ENCODE data around the gene KLHL29.

KLHL29 gene

GRCh38 chr2:23657934-23658333 lies 273.0 kb downstream of the KLHL29 start:
- DNase-seq (ENCODE audit: low read depth in 2 of 2): no peak

- no peak for DNase-seq (ENCODE audit: low read depth in 2 of 2)
Observed at GRCh38 chr2:23658466-23658942, 273.5 kb downstream of the KLHL29 start.

GRCh38 chr2:23659328-23659727 lies 274.3 kb downstream of the KLHL29 start:
- DNase-seq (ENCODE audit: low read depth in 2 of 2): no peak

GRCh38 chr2:23659773-23660172 lies 274.8 kb downstream of the KLHL29 start:
- DNase-seq (ENCODE audit: low read depth in 2 of 2): no peak

- no peak for DNase-seq (ENCODE audit: low read depth in 2 of 2)
Observed at GRCh38 chr2:23660237-23660636, 275.3 kb downstream of the KLHL29 start.

GRCh38 chr2:23661276-23662050 lies 276.5 kb downstream of the KLHL29 start:
- no peak for DNase-seq (ENCODE audit: low read depth in 2 of 2)

GRCh38 chr2:23662466-23662865 lies 277.5 kb downstream of the KLHL29 start:
- DNase-seq (ENCODE audit: low read depth in 2 of 2): no peak

GRCh38 chr2:23662941-23663920 lies 278.3 kb downstream of the KLHL29 start:
- DNase-seq (ENCODE audit: low read depth in 2 of 2): no peak

- no peak for DNase-seq (ENCODE audit: low read depth in 2 of 2)
Observed at GRCh38 chr2:23664066-23664788, 279.2 kb downstream of the KLHL29 start.

- DNase-seq (ENCODE audit: low read depth in 2 of 2): no peak
Observed at GRCh38 chr2:23666241-23666979, 281.4 kb downstream of the KLHL29 start.

- no peak for DNase-seq (ENCODE audit: low read depth in 2 of 2)
Observed at GRCh38 chr2:23666980-23667357, 282.0 kb downstream of the KLHL29 start.

- no peak for DNase-seq (ENCODE audit: low read depth in 2 of 2)
Observed at GRCh38 chr2:23668756-23669304, 283.9 kb downstream of the KLHL29 start.

- DNase-seq (ENCODE audit: low read depth in 2 of 2): no peak
Observed at GRCh38 chr2:23669413-23670244, 284.6 kb downstream of the KLHL29 start.

GRCh38 chr2:23670245-23670592 lies 285.2 kb downstream of the KLHL29 start:
- DNase-seq (ENCODE audit: low read depth in 2 of 2): no peak

GRCh38 chr2:23673082-23673481 lies 288.1 kb downstream of the KLHL29 start:
- DNase-seq (ENCODE audit: low read depth in 2 of 2): no peak

- no peak for DNase-seq (ENCODE audit: low read depth in 2 of 2)
Observed at GRCh38 chr2:23673830-23674679, 289.1 kb downstream of the KLHL29 start.

GRCh38 chr2:23675506-23675905 lies 290.5 kb downstream of the KLHL29 start:
- no peak for DNase-seq (ENCODE audit: low read depth in 2 of 2)

- DNase-seq (ENCODE audit: low read depth in 2 of 2): no peak
Observed at GRCh38 chr2:23677836-23678235, 292.9 kb downstream of the KLHL29 start.

- no peak for DNase-seq (ENCODE audit: low read depth in 2 of 2)
Observed at GRCh38 chr2:23679044-23679443, 294.1 kb downstream of the KLHL29 start.
